ENCODE data around the gene RCAN1. TPM values are rescaled to one million over a fixed set of nuclear protein-coding genes. Genes with fewer than 3 reads are reported as not detected.

The RCAN1 gene
- total and polyA plus RNA-seq, 9 donors, result 8.6 to 26.7 (median 10.0) TPM

GRCh38 chr21:34535886-34536285 is 79.0 kb downstream of the RCAN1 start:
- Histone ChIP-seq H3K9me3 (no peaks in the 10 kb centered on the region), H3K4me3 (no peak overlapping the region), H3K27me3 (no peaks in the 10 kb centered on the region), H3K4me1 (ENCODE audit: insufficient read depth) (no peaks in the 10 kb centered on the region), H3K27ac (no peak overlapping the region), H3K36me3 (no peaks in the 10 kb centered on the region)
- no peak for DNase-seq
- intact Hi-C loops (cut with DNase I), result no loop called here
- TF ChIP-seq EP300 (IDR thresholded peaks at IDR 0.05) (no peak), POLR2A (IDR thresholded peaks at IDR 0.05) (no peak), CTCF (IDR thresholded peaks at IDR 0.05) (no peak)
- WGBS, 3 donors, result 76 to 83% (median 83%) methylated on average over 3 of the region's 3 CpGs

GRCh38 chr21:34534522-34534921 is 80.4 kb downstream of the RCAN1 start:
- no peaks in the 10 kb centered on the region for H3K36me3 ChIP-seq
- no peak overlapping the region for H3K4me3 ChIP-seq
- no peak for DNase-seq
- intact Hi-C loops (cut with DNase I), result no loop called here
- H3K4me1 ChIP-seq (ENCODE audit: insufficient read depth), result no peaks in the 10 kb centered on the region
- no peaks in the 10 kb centered on the region for H3K9me3 ChIP-seq
- no peak overlapping the region for H3K27ac ChIP-seq
- no peaks in the 10 kb centered on the region for H3K27me3 ChIP-seq
- TF ChIP-seq EP300 (IDR thresholded peaks at IDR 0.05) (no peak), CTCF (IDR thresholded peaks at IDR 0.05) (no peak), POLR2A (IDR thresholded peaks at IDR 0.05) (no peak)
- 79 to 92% (median 84%) methylated on average over 4 of the region's 4 CpGs for WGBS, 3 donors

GRCh38 chr21:34533938-34534337 is 81.0 kb downstream of the RCAN1 start:
- Histone ChIP-seq H3K9me3 (no peaks in the 10 kb centered on the region), H3K27ac (no peak overlapping the region), H3K4me3 (no peak overlapping the region), H3K36me3 (no peaks in the 10 kb centered on the region), H3K4me1 (ENCODE audit: insufficient read depth) (no peaks in the 10 kb centered on the region), H3K27me3 (no peaks in the 10 kb centered on the region)
- TF ChIP-seq EP300 (IDR thresholded peaks at IDR 0.05), result no peak
- no peak for TF ChIP-seq CTCF (IDR thresholded peaks at IDR 0.05)
- TF ChIP-seq POLR2A (IDR thresholded peaks at IDR 0.05), result no peak
- intact Hi-C loops (cut with DNase I), result no loop called here
- no peak for DNase-seq
- whole genome bisulfite sequencing, 3 donors, result 76 to 99% (median 80%) methylated on average over 3 of the region's 3 CpGs

GRCh38 chr21:34531399-34531798 is 83.5 kb downstream of the RCAN1 start:
- H3K4me3 ChIP-seq, result no peak overlapping the region
- no peaks in the 10 kb centered on the region for H3K9me3 ChIP-seq
- no peak overlapping the region for H3K27ac ChIP-seq
- WGBS, 3 donors, result 29 to 39% (median 32%) methylated on average over 6 of the region's 6 CpGs
- H3K36me3 ChIP-seq, result no peaks in the 10 kb centered on the region
- intact Hi-C loops (cut with DNase I), result no loop called here
- H3K4me1 ChIP-seq (ENCODE audit: insufficient read depth), result no peaks in the 10 kb centered on the region
- no peak for TF ChIP-seq EP300 (IDR thresholded peaks at IDR 0.05)
- TF ChIP-seq POLR2A (IDR thresholded peaks at IDR 0.05), result no peak
- no peak for TF ChIP-seq CTCF (IDR thresholded peaks at IDR 0.05)
- DNase-seq, result no peak
- no peaks in the 10 kb centered on the region for H3K27me3 ChIP-seq

- DNase-seq, result no peak
- Histone ChIP-seq H3K27ac (no peak overlapping the region), H3K9me3 (no peaks in the 10 kb centered on the region), H3K27me3 (no peaks in the 10 kb centered on the region), H3K36me3 (no peaks in the 10 kb centered on the region), H3K4me1 (ENCODE audit: insufficient read depth) (no peaks in the 10 kb centered on the region), H3K4me3 (no peak overlapping the region)
- TF ChIP-seq CTCF (IDR thresholded peaks at IDR 0.05) (no peak), POLR2A (IDR thresholded peaks at IDR 0.05) (no peak), EP300 (IDR thresholded peaks at IDR 0.05) (no peak)
- intact Hi-C loops (cut with DNase I), result no loop called here
These were observed 84.7 kb downstream of the RCAN1 start for GRCh38 chr21:34530261-34530660.
